GM19240 (cell line): Measurements from ENCODE around the gene TCF4.

Experiments used
- DNase-seq: peaks from one replicate; pipeline ENCODE4 v3.0.0; 2011; ENCODE audit warnings: low spot score; ENCODE audit not compliant: insufficient read length

Gene TCF4

DNA sequence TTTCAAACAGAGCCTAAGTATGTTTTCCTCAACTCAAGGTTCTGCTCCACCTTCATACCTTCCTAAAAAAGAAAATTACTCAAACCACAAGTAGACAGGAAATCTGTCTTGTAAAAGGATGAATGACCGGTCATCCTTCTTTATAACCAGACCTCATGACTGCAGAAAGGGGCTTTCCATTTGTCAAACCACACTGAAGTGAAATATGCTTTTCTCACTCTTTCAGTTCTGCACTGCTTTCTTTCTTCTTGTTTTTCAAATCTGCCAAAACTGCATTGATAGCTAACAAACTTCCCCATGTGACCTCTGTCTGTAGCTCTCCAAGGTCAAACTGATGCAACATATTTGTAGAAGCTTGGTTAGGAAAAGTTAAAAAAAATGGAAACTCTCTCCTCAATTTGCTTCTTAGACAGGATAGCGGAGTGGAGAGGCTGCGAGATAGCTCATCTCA, 319.8 kb downstream of the TCF4 start:
- no peak for DNase-seq

DNA sequence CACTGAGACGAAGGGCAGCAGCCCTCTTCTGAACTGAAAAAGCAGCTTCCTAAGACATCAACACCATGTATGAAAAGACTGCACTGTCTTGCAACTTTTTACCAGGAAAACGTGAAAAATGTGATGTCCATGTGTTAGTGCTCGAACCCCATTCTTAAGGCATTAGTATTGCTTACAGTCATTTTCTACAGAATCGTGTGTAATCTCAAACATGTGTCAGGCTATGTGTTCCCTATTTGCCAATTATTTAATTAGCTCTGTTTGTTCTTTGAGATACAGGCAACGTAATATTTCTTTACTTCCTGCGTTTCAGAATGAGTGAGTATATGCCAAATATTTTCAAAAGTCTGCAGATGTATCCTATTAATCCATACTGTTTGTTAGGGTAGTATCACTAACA, 321.0 kb downstream of the TCF4 start:
- no peak for DNase-seq

DNA sequence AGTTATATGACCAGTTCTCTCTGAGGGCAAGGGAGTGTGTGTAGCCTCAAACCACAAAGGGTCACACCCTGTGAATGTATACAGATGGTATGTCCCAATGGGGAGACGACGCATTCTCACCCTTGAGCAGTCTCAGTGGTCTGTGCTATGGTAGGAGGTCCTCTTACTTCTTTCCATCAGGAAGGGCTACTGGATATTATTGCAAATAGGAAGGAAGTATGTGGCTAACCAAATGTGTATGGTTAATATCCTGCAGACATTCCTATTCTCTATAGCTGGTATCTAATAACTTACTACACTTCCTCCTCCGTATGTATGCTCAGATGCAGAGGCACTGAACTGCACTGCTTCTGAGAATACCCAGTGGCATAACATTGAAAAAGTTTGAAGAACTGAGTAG, 322.0 kb downstream of the TCF4 start:
- no peak for DNase-seq

DNA sequence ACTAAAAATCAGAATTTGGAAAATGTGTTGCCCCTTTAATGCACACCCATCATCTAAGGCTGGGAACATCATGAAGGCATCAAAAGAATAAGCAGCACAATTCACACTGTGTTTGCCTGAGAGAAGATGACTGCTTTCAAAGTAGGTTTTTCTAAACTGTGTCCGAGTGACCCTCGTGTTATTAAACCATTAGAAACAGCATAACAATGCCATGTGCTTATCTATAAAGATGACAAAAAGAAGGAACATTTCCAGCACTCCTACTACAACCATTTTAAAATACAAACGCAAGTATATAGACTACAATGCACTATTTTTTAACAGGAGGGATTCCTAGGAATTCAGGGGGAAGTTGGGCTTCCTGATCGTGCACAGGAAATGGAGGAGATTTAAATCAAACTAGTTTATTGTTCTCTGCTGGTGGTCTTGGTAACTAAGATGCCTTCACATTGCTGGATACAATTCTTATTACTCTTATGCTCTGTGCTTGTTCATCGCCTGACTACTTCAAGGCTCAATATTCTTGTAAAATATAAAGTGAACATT, 322.8 kb downstream of the TCF4 start:
- no peak for DNase-seq

DNA sequence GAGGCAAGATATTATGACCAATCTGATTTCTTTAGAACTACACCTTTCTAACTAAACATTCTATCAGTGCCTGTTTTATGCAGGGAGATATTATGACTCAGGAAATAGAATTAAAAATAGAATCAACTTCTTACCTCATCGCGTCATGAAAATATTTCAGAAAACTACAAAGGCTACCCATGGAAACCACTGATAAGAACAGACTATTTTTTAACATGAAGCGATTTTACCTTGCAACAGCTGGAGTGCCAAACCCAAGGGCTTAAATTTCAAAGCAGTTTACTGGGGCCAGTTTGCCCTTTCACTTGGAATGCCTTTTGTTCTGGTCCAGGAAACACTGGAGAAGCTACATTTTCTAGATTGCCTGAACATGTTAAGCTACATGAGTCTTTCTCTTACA, 323.9 kb downstream of the TCF4 start:
- no peak for DNase-seq

DNA sequence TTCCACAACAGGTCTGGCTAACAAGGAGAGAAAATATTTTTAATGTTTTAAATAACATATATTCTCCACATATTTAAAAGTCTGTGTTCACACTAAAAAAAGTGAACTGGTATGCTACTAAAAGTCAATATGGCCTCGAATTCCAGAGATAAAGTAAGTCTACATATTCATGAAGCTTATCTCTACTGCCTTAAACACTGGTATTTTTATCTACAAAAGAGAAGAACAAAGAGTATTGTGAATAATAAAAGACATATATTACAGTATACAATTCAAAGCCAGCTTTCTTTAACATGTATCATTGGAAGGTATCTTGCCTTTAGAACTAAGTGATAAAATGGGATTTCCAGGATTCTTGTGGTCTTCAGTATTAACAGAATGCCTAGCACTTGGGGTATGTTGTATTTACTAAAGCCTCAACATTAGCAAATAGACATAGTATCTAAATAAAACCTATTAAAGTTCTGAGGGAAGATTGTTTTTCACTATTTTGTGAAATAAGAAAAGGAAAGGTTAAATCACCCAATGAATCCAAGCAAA, 325.9 kb downstream of the TCF4 start:
- DNase-seq: no peak

DNA sequence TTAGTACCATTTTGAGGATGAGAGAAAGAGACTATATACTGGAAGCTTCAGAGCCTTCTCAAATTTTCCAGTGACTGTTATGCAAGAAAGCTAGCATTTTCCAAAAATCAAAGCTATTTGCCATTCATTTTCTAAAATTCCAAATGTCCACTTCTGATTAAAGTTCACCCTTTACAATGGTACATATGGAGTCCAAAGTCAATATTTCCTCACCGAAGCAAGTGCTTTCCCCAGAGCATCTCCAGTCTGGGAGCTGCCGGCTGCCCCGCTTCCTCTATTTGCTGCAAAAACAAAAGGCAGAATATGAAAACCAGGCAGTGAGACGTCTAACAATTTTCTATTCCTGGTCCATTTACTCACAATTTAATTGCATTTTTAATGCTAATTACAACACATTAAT, 326.7 kb downstream of the TCF4 start:
- DNase-seq: no peak

DNA sequence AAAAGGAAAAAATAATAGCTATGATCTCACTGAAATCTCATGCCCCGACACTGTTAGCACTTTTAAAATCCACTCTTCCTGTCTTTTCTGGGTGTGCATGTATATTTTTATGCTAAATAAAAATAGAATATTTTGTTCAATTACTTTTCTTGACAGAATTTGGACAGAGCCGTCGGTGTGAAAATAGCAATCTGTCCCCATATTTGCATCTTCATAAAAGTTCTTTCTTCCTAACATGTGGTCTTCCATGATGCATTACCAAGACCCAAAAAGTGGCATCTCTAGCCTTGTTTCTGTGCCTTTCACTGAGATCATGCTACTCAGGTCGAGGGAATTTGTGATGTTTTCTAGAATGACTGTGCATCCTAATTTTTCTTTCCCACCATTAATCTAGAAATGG, 329.9 kb downstream of the TCF4 start:
- DNase-seq: no peak

DNA sequence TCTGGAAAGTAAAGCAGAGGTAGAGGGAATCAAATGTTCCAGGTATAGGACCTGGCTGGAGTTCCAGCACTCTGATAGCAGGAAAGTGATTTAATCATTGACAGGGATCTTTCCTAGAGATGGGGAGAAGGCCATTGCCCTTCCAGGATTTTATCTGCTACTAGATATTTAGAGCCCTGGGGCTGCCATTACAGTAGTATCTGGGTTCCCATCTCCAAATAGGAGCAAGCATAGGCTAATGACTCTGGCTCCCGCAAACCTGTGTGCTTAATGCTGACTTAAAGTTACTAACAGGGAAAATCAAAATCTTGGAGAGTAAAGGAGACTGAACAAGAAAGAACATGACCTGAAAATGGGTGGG, 331.1 kb downstream of the TCF4 start:
- no peak for DNase-seq

DNA sequence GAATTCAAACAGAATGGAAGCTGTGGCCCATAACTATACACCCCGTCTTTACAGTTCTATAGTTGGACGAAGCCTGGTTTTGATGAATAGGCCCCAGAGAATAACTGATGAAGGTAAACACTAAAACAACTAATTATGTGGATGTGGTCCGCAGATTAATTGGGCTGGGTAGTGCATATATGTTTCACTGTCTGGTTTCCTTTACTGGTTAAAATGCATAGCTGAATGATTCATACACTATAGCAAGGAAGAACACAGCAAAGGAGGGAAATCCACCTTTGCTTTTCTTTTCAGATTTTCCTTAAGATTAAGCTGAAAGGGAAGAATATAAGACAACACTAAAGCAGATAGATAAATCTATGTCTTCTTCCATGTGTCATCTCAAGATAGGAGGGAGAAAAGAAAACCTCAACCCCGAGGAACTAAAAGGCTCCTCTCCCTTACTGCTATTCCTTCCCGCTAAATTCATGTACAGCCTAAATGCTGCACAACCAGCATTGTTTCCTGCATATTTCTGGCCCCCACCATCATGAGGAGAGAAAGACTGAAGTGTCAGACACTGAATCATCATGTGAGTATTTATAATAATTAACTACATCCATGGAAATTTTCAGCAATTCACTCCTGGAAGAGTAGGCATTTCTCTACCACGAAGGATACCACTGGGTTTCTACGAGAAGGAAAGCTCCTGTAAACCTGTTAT, 331.6 kb downstream of the TCF4 start:
- DNase-seq: no peak

DNA sequence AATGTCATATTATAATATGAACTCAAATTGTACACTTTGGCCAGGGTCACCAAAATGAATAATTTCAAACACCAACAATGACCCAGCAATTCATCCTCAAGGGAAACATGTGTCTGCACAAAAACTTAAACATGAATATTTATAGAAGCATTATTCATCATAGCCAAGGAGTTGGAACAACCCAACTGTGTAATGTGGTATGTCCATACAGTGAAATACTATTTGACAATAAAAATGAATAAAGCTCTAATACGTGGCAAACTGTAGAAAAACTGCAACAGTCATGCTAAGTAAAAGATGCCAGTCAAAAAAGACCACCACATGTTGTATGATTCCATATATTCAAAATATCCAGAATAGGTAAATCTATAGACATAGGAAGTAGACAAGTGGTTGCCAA, 334.2 kb downstream of the TCF4 start:
- DNase-seq: no peak

DNA sequence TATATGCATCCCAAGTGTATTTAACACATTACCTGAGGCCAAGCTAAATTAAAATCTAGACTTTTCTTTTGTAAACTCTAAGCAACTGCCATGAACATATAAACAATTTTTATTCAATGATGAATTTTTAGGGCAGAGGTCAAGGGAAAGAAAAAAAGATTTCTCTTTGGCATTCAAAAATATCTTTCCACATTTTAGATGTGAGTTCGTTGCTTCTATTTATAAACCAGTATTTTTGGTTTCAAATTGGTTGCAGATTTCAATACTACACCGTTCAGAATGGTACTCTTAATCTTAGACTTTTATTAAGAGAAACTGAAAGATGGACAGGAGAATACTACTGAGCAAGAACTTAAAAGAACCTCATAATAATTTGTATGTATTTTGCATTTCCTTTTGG, 335.1 kb downstream of the TCF4 start:
- no peak for DNase-seq

DNA sequence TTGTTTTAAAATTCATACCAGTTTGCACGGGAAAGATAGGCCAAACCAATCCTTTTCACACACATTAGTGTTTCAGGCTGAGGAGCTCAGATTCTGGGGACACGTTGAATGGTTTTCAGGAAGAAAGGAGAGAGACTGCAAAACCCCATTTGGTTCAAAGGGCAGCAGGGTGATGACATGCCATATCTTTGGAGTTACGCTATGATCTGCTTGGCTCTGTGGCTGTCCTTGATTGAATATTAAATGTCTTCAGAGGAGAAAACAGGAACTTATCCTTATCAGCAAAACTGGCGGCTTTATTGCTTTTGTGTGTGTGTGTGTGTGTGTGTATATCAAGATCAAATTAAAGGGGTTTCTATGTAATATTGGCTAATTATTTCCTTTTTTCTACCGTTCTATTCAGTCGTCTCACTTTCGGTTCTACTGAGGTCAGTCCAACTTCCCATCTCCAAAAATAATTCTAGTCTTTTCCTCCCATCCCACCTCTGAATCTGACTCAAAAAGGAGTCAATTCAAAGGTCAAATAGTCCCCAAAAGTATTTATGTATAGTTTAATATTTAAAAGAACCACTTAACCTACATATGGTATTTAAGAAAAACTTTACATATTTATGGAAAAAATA, 335.8 kb downstream of the TCF4 start:
- DNase-seq: no peak

DNA sequence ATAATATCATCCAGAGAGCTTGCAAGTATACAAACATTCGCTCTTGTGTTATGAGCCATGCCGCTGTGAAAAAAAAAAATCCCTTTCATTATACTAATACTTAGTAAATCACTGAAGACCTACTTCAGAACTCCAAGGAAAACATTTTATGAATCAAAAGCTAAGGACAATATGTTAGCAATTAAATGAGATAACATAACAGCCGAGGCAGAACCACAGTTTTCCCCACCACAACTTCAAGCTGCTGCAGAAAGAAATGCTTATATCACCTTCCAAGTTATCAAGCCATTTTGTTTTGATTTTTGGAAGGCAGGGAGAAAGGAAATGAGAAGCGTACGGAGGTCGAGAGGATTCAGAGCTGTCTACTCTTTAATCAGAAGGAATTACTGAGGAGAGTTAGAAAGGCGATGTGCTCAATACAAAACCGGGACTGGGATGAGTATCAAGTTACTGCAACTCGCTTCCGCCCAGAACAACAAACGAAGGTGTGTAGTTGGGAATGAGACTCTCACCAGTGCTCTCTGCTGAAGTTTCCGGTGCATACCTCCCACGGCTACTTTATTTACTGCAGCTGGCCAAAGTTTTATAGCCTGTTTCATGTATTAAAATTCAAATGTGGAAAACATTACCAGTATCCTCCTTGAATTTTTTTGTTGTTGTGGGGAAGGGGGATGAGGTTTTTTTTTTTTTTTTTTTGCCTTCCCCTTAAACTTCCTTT, 336.6 kb downstream of the TCF4 start:
- DNase-seq: no peak

DNA sequence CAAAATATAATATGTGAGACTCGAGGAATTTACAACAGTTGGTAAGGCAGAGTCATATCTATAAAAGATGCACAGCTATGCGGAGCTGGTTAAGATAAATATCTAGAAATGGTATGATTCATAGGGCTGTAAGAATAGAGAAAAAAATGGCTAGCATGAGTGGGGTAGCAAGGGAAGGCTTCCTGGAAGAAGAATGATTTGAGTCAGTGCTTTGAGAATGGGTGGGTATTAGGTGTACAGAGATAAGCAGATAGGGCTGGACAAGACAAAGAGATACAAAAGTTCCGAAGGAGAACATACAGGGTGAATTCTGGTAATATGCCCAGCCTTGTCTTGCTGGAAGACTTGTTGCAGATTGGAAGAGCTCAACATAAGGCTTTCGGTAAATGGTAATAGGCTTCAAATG, 337.2 kb downstream of the TCF4 start:
- DNase-seq: no peak

DNA sequence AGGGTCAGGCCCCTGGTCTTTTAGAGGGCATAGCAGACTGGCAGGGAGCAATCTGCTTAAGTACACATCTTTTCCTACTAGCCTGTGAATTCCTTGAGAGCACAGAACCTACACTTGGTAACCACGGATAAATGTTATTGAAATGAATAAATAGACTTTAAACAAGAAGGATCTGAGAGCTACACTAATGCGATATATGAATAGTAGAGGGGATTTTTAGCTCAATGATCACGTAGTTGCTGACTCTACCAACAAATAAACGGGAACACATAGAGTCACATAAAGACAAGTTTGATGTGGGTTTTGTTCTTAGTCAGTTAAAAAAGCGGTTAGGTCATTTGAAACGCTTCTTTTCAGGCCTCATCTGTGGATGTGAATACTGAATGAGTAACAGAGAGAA, 338.4 kb downstream of the TCF4 start:
- DNase-seq: no peak

DNA sequence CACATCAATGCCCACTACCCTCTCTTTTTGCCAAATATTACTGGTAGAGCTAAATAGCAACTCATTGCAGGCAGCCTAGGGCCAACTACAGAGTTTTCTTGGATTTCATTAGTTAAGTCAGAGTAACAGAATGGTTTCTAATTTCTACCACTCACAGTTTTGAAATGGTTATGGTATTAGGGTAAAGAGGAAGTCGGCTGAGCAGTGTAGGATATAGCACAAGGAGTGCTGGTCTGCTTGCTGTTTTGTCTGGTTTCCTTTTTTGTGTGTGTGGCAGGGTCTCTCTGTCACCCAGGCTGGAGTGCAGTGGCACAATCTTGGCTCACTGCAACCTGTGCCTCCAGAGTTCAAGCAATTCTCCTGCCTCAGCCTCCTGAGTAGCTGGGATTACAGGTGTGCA, 339.5 kb downstream of the TCF4 start:
- DNase-seq: no peak

DNA sequence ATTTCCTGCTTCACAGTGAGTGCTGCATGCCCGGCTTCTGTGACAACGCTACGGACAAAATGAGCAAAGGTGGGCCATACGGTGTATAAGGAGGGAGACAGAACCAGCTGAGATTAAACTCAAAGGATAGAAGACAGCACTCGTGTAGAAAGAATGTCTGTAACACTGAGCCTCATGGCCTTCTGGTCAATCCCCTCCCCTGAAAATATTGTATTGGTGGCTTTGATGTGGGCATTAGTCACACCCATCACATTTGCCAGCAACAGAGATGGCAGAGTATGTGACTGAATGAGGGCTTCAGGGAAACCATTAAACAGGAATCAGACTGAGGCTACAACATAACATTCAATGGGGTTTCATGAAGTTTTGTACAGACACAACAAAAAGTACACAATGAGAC, 341.0 kb downstream of the TCF4 start:
- DNase-seq: no peak

DNA sequence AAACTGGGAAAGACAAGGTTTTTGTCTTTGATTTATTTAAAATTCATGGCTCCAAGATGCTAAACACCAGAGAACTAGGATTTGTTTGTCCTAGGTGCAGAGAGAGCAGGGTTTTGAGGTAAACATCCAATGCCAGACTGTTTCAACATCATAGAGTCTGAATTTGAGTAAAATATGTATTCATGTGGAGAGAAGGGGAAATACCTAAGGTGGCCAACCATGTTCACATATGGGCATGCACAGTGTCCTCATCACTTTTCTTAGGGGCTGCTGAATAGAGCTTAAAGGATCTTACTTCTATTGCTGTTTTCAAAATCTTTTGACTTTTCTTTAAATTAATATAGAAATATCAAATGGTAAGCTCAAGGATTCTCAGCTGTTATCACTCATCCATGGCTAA, 341.7 kb downstream of the TCF4 start:
- no peak for DNase-seq

DNA sequence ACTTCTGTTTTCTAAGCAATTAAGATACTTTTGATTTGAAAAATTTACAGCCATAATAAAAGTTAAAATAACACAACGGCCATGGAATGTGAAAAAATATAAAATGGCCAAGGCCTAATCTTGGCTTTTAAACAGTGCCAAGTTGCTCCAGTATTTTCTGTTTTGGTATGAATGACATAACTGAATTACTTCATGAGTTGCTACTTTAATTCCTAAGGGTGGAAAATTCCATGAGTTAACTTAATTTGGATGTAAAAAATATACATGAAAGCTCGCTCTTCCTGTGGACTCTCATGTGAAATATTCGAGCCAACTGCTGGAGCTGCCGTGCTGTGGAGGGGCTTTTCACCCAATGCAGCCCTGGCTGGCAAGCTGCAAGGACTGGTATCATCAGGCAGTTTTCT, 342.8 kb downstream of the TCF4 start:
- DNase-seq: no peak

DNA sequence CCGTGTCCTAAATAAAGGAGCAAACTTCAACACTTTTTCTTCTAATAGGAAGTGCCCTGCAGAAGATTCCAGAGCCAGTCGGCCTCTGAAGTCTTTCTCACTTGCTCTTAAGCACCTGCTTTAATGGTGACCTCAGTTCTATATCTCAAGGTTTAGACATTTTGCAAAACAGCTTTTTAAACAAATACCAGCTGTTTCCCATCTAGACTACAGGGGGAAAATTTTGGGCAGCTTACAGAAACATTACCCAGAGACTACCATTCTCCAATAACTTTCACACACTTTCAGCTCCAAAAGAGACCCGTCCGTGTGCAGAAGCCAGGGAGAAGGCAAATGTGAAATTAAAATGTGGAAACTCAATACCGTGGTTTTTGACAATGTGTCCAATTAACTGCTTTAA, 343.4 kb downstream of the TCF4 start:
- DNase-seq: no peak

DNA sequence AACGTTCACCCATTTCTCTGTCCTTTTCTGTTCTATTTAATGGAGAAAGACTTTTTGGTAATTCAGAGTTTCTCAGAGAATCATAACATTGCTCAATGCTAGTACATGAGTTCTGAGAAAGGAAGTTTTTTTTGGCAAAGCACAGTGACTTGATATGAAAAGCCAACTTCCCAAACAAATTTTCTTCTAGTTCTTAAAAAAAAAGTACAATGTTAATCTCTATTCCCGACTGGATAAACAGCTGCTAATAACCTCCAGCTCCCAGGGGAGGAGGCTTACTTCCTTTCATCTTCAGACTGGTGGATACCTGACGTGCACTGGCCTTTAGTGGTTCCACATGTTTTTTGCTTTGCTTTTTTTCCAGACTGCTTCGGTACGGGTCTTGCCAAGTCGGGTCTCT, 344.1 kb downstream of the TCF4 start:
- no peak for DNase-seq
